Measurements from ENCODE around the gene FHAD1.

Gene FHAD1

GRCh38 chr1:15315815-15316214 is 68.8 kb downstream of the FHAD1 start:
- no CpG with 5 or more reads among the region's 7 CpGs for WGBS (ENCODE audit: insufficient coverage, insufficient read length)
- no peaks in the 10 kb centered on the region for H3K36me3 ChIP-seq (ENCODE audit: control insufficient read depth, insufficient read depth, low read length)
- no peak overlapping the region for H3K4me3 ChIP-seq (ENCODE audit: low read length)
- no peaks in the 10 kb centered on the region for H3K27me3 ChIP-seq (ENCODE audit: control insufficient read depth, insufficient read depth, low read length)
- DNase-seq (ENCODE audit: low read depth, low spot score): no peak
- H3K9me3 ChIP-seq (ENCODE audit: control insufficient read depth, insufficient read depth, low read length): no peaks in the 10 kb centered on the region
- no peak overlapping the region for H3K27ac ChIP-seq (ENCODE audit: low read length)
- H3K4me1 ChIP-seq (ENCODE audit: control insufficient read depth, insufficient read depth, low read length): no peaks in the 10 kb centered on the region

GRCh38 chr1:15316510-15316909 is 69.5 kb downstream of the FHAD1 start:
- no peak overlapping the region for H3K4me3 ChIP-seq (ENCODE audit: low read length)
- no CpG with 5 or more reads among the region's 1 CpG for WGBS (ENCODE audit: insufficient coverage, insufficient read length)
- no peak for DNase-seq (ENCODE audit: low read depth, low spot score)
- H3K27me3 ChIP-seq (ENCODE audit: control insufficient read depth, insufficient read depth, low read length): no peaks in the 10 kb centered on the region
- H3K9me3 ChIP-seq (ENCODE audit: control insufficient read depth, insufficient read depth, low read length): no peaks in the 10 kb centered on the region
- H3K36me3 ChIP-seq (ENCODE audit: control insufficient read depth, insufficient read depth, low read length): no peaks in the 10 kb centered on the region
- no peak overlapping the region for H3K27ac ChIP-seq (ENCODE audit: low read length)
- H3K4me1 ChIP-seq (ENCODE audit: control insufficient read depth, insufficient read depth, low read length): no peaks in the 10 kb centered on the region

GRCh38 chr1:15320267-15320666 is 73.2 kb downstream of the FHAD1 start:
- H3K4me1 ChIP-seq (ENCODE audit: control insufficient read depth, insufficient read depth, low read length): no peaks in the 10 kb centered on the region
- H3K27ac ChIP-seq (ENCODE audit: low read length): no peak overlapping the region
- no CpG with 5 or more reads among the region's 5 CpGs for WGBS (ENCODE audit: insufficient coverage, insufficient read length)
- no peaks in the 10 kb centered on the region for H3K27me3 ChIP-seq (ENCODE audit: control insufficient read depth, insufficient read depth, low read length)
- no peaks in the 10 kb centered on the region for H3K36me3 ChIP-seq (ENCODE audit: control insufficient read depth, insufficient read depth, low read length)
- no peak overlapping the region for H3K4me3 ChIP-seq (ENCODE audit: low read length)
- no peaks in the 10 kb centered on the region for H3K9me3 ChIP-seq (ENCODE audit: control insufficient read depth, insufficient read depth, low read length)
- no peak for DNase-seq (ENCODE audit: low read depth, low spot score)

GRCh38 chr1:15321601-15322000 is 74.6 kb downstream of the FHAD1 start:
- no CpG with 5 or more reads among the region's 2 CpGs for WGBS (ENCODE audit: insufficient coverage, insufficient read length)
- Histone ChIP-seq H3K4me1 (ENCODE audit: control insufficient read depth, insufficient read depth, low read length) (no peaks in the 10 kb centered on the region), H3K36me3 (ENCODE audit: control insufficient read depth, insufficient read depth, low read length) (no peaks in the 10 kb centered on the region)

GRCh38 chr1:15322648-15323350 is 75.8 kb downstream of the FHAD1 start:
- H3K27ac ChIP-seq (ENCODE audit: low read length): no peak overlapping the region
- H3K27me3 ChIP-seq (ENCODE audit: control insufficient read depth, insufficient read depth, low read length): no peaks in the 10 kb centered on the region
- H3K9me3 ChIP-seq (ENCODE audit: control insufficient read depth, insufficient read depth, low read length): no peaks in the 10 kb centered on the region
- H3K36me3 ChIP-seq (ENCODE audit: control insufficient read depth, insufficient read depth, low read length): no peaks in the 10 kb centered on the region
- no peak for DNase-seq (ENCODE audit: low read depth, low spot score)
- no CpG with 5 or more reads among the region's 14 CpGs for WGBS (ENCODE audit: insufficient coverage, insufficient read length)
- no peak overlapping the region for H3K4me3 ChIP-seq (ENCODE audit: low read length)
- H3K4me1 ChIP-seq (ENCODE audit: control insufficient read depth, insufficient read depth, low read length): no peaks in the 10 kb centered on the region

More at GRCh38 chr1:15321601-15322000, 74.6 kb downstream of the FHAD1 start:
- no peaks in the 10 kb centered on the region for H3K27me3 ChIP-seq (ENCODE audit: control insufficient read depth, insufficient read depth, low read length)
- H3K9me3 ChIP-seq (ENCODE audit: control insufficient read depth, insufficient read depth, low read length): no peaks in the 10 kb centered on the region
- H3K4me3 ChIP-seq (ENCODE audit: low read length): no peak overlapping the region
- no peak overlapping the region for H3K27ac ChIP-seq (ENCODE audit: low read length)
- no peak for DNase-seq (ENCODE audit: low read depth, low spot score)

GRCh38 chr1:15323351-15323988 is 76.4 kb downstream of the FHAD1 start:
- WGBS (ENCODE audit: insufficient coverage, insufficient read length): no CpG with 5 or more reads among the region's 15 CpGs
- no peak overlapping the region for H3K27ac ChIP-seq (ENCODE audit: low read length)

GRCh38 chr1:15323989-15324868 is 77.2 kb downstream of the FHAD1 start:
- no CpG with 5 or more reads among the region's 24 CpGs for WGBS (ENCODE audit: insufficient coverage, insufficient read length)
- H3K36me3 ChIP-seq (ENCODE audit: control insufficient read depth, insufficient read depth, low read length): no peaks in the 10 kb centered on the region
- H3K27ac ChIP-seq (ENCODE audit: low read length): no peak overlapping the region
- H3K4me1 ChIP-seq (ENCODE audit: control insufficient read depth, insufficient read depth, low read length): no peaks in the 10 kb centered on the region
- H3K9me3 ChIP-seq (ENCODE audit: control insufficient read depth, insufficient read depth, low read length): no peaks in the 10 kb centered on the region
- no peaks in the 10 kb centered on the region for H3K27me3 ChIP-seq (ENCODE audit: control insufficient read depth, insufficient read depth, low read length)
- no peak overlapping the region for H3K4me3 ChIP-seq (ENCODE audit: low read length)
- no peak for DNase-seq (ENCODE audit: low read depth, low spot score)

More at GRCh38 chr1:15323351-15323988, 76.4 kb downstream of the FHAD1 start:
- Histone ChIP-seq H3K27me3 (ENCODE audit: control insufficient read depth, insufficient read depth, low read length) (no peaks in the 10 kb centered on the region), H3K4me3 (ENCODE audit: low read length) (no peak overlapping the region), H3K9me3 (ENCODE audit: control insufficient read depth, insufficient read depth, low read length) (no peaks in the 10 kb centered on the region), H3K36me3 (ENCODE audit: control insufficient read depth, insufficient read depth, low read length) (no peaks in the 10 kb centered on the region), H3K4me1 (ENCODE audit: control insufficient read depth, insufficient read depth, low read length) (no peaks in the 10 kb centered on the region)
- peak; percentile 54 for DNase-seq (ENCODE audit: low read depth, low spot score)

GRCh38 chr1:15324869-15325335 is 77.9 kb downstream of the FHAD1 start:
- Histone ChIP-seq H3K4me3 (ENCODE audit: low read length) (no peak overlapping the region), H3K4me1 (ENCODE audit: control insufficient read depth, insufficient read depth, low read length) (no peaks in the 10 kb centered on the region), H3K9me3 (ENCODE audit: control insufficient read depth, insufficient read depth, low read length) (no peaks in the 10 kb centered on the region), H3K27ac (ENCODE audit: low read length) (no peak overlapping the region), H3K36me3 (ENCODE audit: control insufficient read depth, insufficient read depth, low read length) (no peaks in the 10 kb centered on the region), H3K27me3 (ENCODE audit: control insufficient read depth, insufficient read depth, low read length) (no peaks in the 10 kb centered on the region)
- WGBS (ENCODE audit: insufficient coverage, insufficient read length): no CpG with 5 or more reads among the region's 9 CpGs
- DNase-seq (ENCODE audit: low read depth, low spot score): no peak

- Histone ChIP-seq H3K27ac (ENCODE audit: low read length) (no peak overlapping the region), H3K36me3 (ENCODE audit: control insufficient read depth, insufficient read depth, low read length) (no peaks in the 10 kb centered on the region), H3K4me3 (ENCODE audit: low read length) (no peak overlapping the region), H3K4me1 (ENCODE audit: control insufficient read depth, insufficient read depth, low read length) (no peaks in the 10 kb centered on the region), H3K27me3 (ENCODE audit: control insufficient read depth, insufficient read depth, low read length) (no peaks in the 10 kb centered on the region), H3K9me3 (ENCODE audit: control insufficient read depth, insufficient read depth, low read length) (no peaks in the 10 kb centered on the region)
- WGBS (ENCODE audit: insufficient coverage, insufficient read length): no CpG with 5 or more reads among the region's 4 CpGs
- DNase-seq (ENCODE audit: low read depth, low spot score): no peak
These were observed 78.5 kb downstream of the FHAD1 start for GRCh38 chr1:15325375-15326085.

All from iPS DF 6.9 (cell line).